ENCODE measurements around the gene SCEL. TPM values are rescaled to one million over a fixed set of nuclear protein-coding genes. Genes with fewer than 3 reads are reported as not detected.

Gene SCEL
- total RNA-seq, 1 experiment from 2014 or later: 2.8 TPM

DNA sequence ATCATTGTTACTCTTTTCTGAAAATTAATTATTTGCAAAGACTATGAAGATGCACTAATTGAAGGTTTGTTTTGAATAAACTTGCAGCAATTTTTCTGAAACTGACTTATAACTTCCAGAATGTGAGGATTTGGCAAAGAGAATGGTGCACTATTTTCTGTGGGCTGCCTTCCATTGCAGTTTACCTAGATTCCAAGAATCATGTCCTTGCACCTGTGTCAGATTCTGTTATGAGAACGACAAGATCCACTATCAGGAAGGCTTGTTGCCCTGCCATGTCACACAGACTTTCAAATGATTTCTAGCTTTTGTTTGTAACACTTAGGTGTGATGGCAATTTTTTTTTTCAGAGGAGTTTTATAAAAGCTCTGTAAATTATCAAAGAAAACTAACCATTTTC is 156.4 kb downstream of the SCEL start:
- no peaks in the 10 kb centered on the region for H3K27me3 ChIP-seq (replicated peaks; ENCODE audit: control insufficient read depth, insufficient read depth, low read length)
- Mint-ChIP-seq H3K4me3 (ENCODE audit: unreplicated experiment) (no peak overlapping the region), H3K36me3 (ENCODE audit: insufficient read depth, unreplicated experiment) (no peaks in the 10 kb centered on the region), H3K9me3 (ENCODE audit: unreplicated experiment) (no peaks in the 10 kb centered on the region), H3K27me3 (ENCODE audit: insufficient read depth, unreplicated experiment) (peaks cover 13% of the 10 kb centered on the region), H3K4me1 (ENCODE audit: low read depth, unreplicated experiment) (no peaks in the 10 kb centered on the region), H3K27ac (ENCODE audit: unreplicated experiment) (no peak overlapping the region)
- no TSS peak for BruUV-seq (replicated peaks)
- H3K4me3 ChIP-seq (ENCODE audit: low read depth, low read length): no peak overlapping the region
- ChIA-PET POLR2A (no interaction called here), CTCF (no interaction called here)
- TF ChIP-seq CTCF (IDR thresholded peaks at IDR 0.05; ENCODE audit: insufficient read depth in 1 of 2, low read depth in 1 of 2, low read length in 1 of 2, severe bottlenecking in 1 of 2, unreplicated experiment in 1 of 2): no peak
- no peaks in the 10 kb centered on the region for H3K9me3 ChIP-seq
- DNase-seq: no peak
- intact Hi-C loops (cut with micrococcal nuclease; ENCODE audit: unreplicated experiment): no loop called here
- no peaks in the 10 kb centered on the region for H3K36me3 ChIP-seq (ENCODE audit: control insufficient read depth, insufficient read depth, low read length)
- no peaks in the 10 kb centered on the region for H3K4me1 ChIP-seq

DNA sequence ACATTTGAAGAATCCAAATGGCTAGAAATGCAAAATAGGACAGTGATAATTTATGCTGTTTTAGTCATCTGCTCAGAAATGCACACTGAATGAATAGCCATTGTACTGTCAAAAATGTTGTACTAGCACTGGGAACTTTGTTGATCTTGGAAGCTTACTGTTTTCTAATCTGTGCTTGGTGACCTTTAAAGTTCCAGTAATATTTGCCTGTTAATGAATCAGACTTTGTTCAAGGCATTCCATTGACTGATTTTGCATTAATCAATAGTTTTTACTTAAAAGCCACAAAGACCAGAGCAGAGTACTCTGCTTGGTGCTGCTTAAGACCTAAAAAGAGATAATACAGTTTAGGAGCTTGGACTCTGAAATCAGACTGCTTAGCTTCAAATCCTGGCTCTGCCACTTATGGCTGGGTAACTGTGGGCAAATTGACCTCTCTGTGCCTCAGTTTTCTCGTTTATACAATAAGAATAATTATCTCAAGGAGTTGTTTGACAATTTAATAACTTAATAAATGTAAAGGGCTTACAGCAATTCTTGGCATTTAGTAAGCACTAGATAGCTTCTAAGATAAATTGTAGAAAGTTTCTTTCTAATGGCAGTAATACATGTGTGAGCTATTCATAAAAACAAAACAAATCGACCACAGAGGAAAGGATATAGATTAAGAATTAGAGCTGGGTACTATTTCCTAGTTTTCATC is 157.4 kb downstream of the SCEL start:
- no TSS peak for BruUV-seq (replicated peaks)
- POLR2A ChIA-PET: no interaction called here
- H3K9me3 Mint-ChIP-seq (ENCODE audit: unreplicated experiment): no peaks in the 10 kb centered on the region
- CTCF ChIA-PET: no interaction called here
- Histone ChIP-seq H3K27me3 (replicated peaks; ENCODE audit: control insufficient read depth, insufficient read depth, low read length) (no peaks in the 10 kb centered on the region), H3K4me1 (no peaks in the 10 kb centered on the region; the same call in 1 of the 2 replicates), H3K9me3 (no peaks in the 10 kb centered on the region), H3K4me3 (ENCODE audit: low read depth, low read length) (no peak overlapping the region), H3K36me3 (ENCODE audit: control insufficient read depth, insufficient read depth, low read length) (no peaks in the 10 kb centered on the region)
- H3K27ac Mint-ChIP-seq (ENCODE audit: unreplicated experiment): no peak overlapping the region
- intact Hi-C loops (cut with micrococcal nuclease; ENCODE audit: unreplicated experiment): no loop called here
- H3K4me1 Mint-ChIP-seq (ENCODE audit: low read depth, unreplicated experiment): no peaks in the 10 kb centered on the region
- no peaks in the 10 kb centered on the region for H3K36me3 Mint-ChIP-seq (ENCODE audit: insufficient read depth, unreplicated experiment)
- H3K4me3 Mint-ChIP-seq (ENCODE audit: unreplicated experiment): no peak overlapping the region
- no peak for TF ChIP-seq CTCF (IDR thresholded peaks at IDR 0.05; ENCODE audit: insufficient read depth in 1 of 2, low read depth in 1 of 2, low read length in 1 of 2, severe bottlenecking in 1 of 2, unreplicated experiment in 1 of 2)
- H3K27me3 Mint-ChIP-seq (ENCODE audit: insufficient read depth, unreplicated experiment): peaks cover 15% of the 10 kb centered on the region
- DNase-seq: no peak

GRCh38 chr13:77693449-77693940 is 158.0 kb downstream of the SCEL start:
- no peaks in the 10 kb centered on the region for H3K9me3 ChIP-seq
- H3K4me3 ChIP-seq (ENCODE audit: low read depth, low read length): no peak overlapping the region
- peaks cover under 1% of the 10 kb centered on the region for H3K36me3 Mint-ChIP-seq (ENCODE audit: insufficient read depth, unreplicated experiment)
- intact Hi-C loops (cut with micrococcal nuclease; ENCODE audit: unreplicated experiment): no loop called here
- peaks cover under 1% of the 10 kb centered on the region for H3K4me1 Mint-ChIP-seq (ENCODE audit: low read depth, unreplicated experiment)
- H3K4me3 Mint-ChIP-seq (ENCODE audit: unreplicated experiment): no peak overlapping the region
- no peaks in the 10 kb centered on the region; the same call in 1 of the 2 replicates for H3K4me1 ChIP-seq
- no peak overlapping the region for H3K27ac Mint-ChIP-seq (ENCODE audit: unreplicated experiment)
- H3K36me3 ChIP-seq (ENCODE audit: control insufficient read depth, insufficient read depth, low read length): no peaks in the 10 kb centered on the region
- BruUV-seq (replicated peaks): no TSS peak
- no peak for DNase-seq
- ChIA-PET POLR2A (no interaction called here), CTCF (no interaction called here)
- H3K27me3 ChIP-seq (replicated peaks; ENCODE audit: control insufficient read depth, insufficient read depth, low read length): no peaks in the 10 kb centered on the region
- TF ChIP-seq CTCF (IDR thresholded peaks at IDR 0.05; ENCODE audit: insufficient read depth in 1 of 2, low read depth in 1 of 2, low read length in 1 of 2, severe bottlenecking in 1 of 2, unreplicated experiment in 1 of 2): no peak
- H3K27me3 Mint-ChIP-seq (ENCODE audit: insufficient read depth, unreplicated experiment): peaks cover 15% of the 10 kb centered on the region
- no peaks in the 10 kb centered on the region for H3K9me3 Mint-ChIP-seq (ENCODE audit: unreplicated experiment)

Other genes with a start within 250 kb of the SCEL start
- 40.4 and 41.3 TPM in 2 replicates for gene MYCBP2, start 208.6 kb upstream of the SCEL start, total RNA-seq (2022)
- 2.9 and 3.5 TPM in 2 replicates for gene SLAIN1, start 162.0 kb downstream of the SCEL start, total RNA-seq (2022)

All from Caco-2 (cell line).